Muscle layer of colon (tissue), 2 donors: ENCODE measurements around the gene ZNF541.
A peak's percentile ranks its signal among the peaks of the same experiment; 100 is the strongest.
"Not testable (repeated sequence)": the region's sequence is repeated elsewhere in the genome, so short reads cannot be mapped to it uniquely, and the experiment has no call there.

Source experiments
- H3K27ac ChIP-seq: one replicate; pipeline ENCODE4 v1.7.0; 2013; ENCODE audit warnings: low read depth, mild to moderate bottlenecking, low read length, moderate library complexity
- H3K27me3 ChIP-seq, 2 donors: one replicate each; pipeline ENCODE4 v1.7.0; 2013; ENCODE audit warnings: low read length in 2 of 2, mild to moderate bottlenecking in 2 of 2; ENCODE audit not compliant: insufficient read depth in 2 of 2, control insufficient read depth in 1 of 2
- H3K36me3 ChIP-seq: one replicate; pipeline ENCODE4 v1.7.0; 2013; ENCODE audit warnings: mild to moderate bottlenecking, low read length; ENCODE audit not compliant: insufficient read depth
- H3K4me1 ChIP-seq: one replicate; pipeline ENCODE4 v1.7.0; 2013; ENCODE audit warnings: mild to moderate bottlenecking, low read length; ENCODE audit not compliant: insufficient read depth
- H3K4me3 ChIP-seq, 2 donors: one replicate each; pipeline ENCODE4 v1.7.0; 2013; ENCODE audit warnings: low read length in 2 of 2, low read depth in 1 of 2, mild to moderate bottlenecking in 1 of 2, moderate library complexity in 1 of 2
- H3K9ac ChIP-seq: one replicate; pipeline ENCODE4 v1.7.0; 2013; ENCODE audit warnings: low read length
- H3K9me3 ChIP-seq: one replicate; pipeline ENCODE4 v1.7.0; 2013; ENCODE audit warnings: mild to moderate bottlenecking, low read length
- donor health status: abdominal sarcoma.
- donor health status: Adenocarcinoma of cecum.

The ZNF541 gene

DNA sequence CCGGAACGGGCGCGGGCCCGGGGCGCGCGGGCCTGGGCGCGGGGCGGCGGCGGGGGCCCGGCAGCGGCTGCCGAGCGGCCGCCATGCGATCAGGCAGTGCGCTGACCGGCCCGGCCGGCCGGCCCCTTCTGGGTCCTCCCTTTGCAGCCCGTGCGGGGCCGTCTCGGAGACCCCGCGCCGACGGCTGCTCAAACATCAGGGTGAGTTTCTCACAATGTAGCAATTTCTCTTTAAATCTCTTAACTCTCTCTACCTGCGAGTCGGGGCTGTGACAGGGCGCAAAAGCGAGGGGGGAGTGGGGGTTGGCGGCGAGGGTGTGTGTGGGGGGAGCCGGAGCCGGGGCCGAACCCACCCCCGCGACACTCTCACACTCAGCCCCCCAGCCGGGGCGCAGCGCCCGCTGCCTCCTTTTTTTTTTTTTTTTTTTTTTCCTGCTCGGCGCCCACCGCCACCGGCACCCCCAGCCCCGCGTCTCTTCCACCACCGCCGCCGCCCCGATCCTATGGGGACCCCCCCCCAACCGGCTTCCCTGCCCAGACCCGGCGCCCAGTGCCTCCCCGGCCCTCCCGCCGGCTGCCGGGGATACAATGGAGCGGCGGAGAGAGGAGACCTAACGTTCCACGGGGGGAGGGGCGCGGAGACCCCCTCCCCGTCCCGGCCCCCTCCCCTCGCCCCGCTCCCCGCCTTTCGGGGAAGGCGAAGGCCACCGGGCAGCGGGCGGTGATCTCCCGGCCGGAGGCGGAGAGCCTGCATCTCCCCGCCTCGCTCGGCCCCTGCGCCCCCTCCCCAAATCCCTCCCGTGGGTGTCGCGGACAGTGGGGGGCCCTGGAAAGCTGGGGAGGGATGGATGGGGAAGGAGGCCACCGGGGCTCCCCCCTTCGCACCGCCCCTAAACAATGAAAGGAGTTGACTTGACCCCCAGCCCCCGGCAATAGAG lies 36.3 kb upstream of the ZNF541 start, which contains the start of gene BICRA:
Gene BICRA (plus strand): TSS at position 166 of the 937 bp plus-strand sequence. CDS start 64,441 bp downstream, outside the sequence.
- H3K36me3 ChIP-seq: no peaks in the 10 kb centered on the region
- H3K27ac ChIP-seq: peak within 1 kb of the TSS; percentile 98
- H3K9ac ChIP-seq: peak within 1 kb of the TSS; percentile 80
- H3K27me3 ChIP-seq: no peaks in the 10 kb centered on the region
- H3K9me3 ChIP-seq: no peaks in the 10 kb centered on the region
- H3K4me1 ChIP-seq: peaks cover 30% of the 10 kb centered on the region
- H3K4me3 ChIP-seq: peak within 1 kb of the TSS; percentile 87 to 100

DNA sequence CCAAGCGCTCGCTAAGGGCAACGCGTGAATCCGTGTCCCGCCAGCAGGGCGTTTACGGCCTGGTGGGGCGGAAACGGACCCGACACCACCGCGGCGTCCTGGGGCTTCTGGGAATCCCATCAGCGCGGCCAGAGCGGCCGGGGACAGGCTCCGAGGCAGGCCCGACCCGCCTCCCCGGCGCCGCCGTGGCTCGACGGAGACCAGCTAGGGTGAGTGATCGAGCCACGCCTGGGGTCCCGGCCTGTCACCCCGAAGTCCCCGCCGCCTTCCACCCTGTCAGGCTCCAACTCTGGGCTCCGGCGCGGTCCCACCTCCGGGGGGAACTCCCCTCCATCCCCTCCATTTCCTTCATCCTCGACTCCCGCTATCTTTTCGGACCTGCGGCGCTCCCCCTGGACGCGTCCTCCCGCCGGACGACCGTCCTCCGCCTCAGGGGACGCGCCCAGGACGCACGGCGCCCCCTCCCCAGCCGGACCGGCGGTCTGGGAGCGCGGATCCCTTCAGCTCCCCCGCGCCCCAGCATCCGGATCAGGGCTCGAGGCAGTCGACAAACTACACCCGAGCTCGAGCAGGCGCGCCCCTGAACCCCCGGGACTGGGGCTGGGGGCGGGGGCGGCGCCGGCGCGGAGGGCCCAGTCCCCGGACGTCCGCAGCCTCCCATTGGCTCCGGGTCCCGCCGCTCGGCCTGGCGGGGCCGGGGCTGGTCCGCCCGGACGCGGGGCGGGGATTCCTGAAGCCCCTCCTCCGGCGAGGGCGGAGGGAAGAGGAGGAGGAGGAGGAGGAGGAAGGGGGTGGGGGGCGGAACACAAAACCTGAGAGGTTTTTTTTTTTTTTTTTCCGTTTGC lies 35.3 kb upstream of the ZNF541 start:
- peak overlapping the region; percentile 87 for H3K27ac ChIP-seq
- H3K4me1 ChIP-seq: peaks cover 25% of the 10 kb centered on the region
- no peaks in the 10 kb centered on the region for H3K27me3 ChIP-seq
- H3K9me3 ChIP-seq: no peaks in the 10 kb centered on the region
- peak overlapping the region; percentile 87 to 100 for H3K4me3 ChIP-seq
- peak overlapping the region; percentile 71 for H3K9ac ChIP-seq
- H3K36me3 ChIP-seq: no peaks in the 10 kb centered on the region

DNA sequence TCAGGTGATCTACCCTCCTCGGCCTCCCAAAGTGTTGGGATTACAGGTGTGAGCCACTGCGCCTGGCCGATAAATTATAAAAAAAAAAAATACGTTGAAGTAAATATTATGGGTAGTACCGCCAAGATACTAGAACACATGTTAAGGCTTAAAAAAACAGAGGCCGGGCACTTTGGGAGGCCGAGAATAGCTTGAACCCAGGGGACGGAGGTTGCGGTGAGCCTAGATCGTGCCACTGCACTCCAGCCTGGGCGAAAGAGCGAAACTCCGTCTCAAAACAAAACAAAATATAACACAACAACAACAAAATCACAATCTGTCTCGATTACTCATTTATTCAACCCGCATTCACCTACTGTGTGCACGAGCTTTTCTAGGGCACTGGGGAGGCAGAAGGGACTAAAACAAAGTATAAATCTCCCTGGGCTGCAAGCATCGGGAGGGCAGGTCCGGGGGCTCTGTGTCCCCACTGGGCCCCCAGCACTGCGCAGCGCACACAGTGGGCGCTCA lies 34.7 kb upstream of the ZNF541 start:
- H3K9ac ChIP-seq: peak overlapping the region; percentile 71
- H3K4me3 ChIP-seq: peak overlapping the region; percentile 87 to 100
- peak overlapping the region; percentile 87 for H3K27ac ChIP-seq
- H3K27me3 ChIP-seq: no peaks in the 10 kb centered on the region
- H3K36me3 ChIP-seq: no peaks in the 10 kb centered on the region
- H3K9me3 ChIP-seq: no peaks in the 10 kb centered on the region
- peaks cover 18% of the 10 kb centered on the region for H3K4me1 ChIP-seq

DNA sequence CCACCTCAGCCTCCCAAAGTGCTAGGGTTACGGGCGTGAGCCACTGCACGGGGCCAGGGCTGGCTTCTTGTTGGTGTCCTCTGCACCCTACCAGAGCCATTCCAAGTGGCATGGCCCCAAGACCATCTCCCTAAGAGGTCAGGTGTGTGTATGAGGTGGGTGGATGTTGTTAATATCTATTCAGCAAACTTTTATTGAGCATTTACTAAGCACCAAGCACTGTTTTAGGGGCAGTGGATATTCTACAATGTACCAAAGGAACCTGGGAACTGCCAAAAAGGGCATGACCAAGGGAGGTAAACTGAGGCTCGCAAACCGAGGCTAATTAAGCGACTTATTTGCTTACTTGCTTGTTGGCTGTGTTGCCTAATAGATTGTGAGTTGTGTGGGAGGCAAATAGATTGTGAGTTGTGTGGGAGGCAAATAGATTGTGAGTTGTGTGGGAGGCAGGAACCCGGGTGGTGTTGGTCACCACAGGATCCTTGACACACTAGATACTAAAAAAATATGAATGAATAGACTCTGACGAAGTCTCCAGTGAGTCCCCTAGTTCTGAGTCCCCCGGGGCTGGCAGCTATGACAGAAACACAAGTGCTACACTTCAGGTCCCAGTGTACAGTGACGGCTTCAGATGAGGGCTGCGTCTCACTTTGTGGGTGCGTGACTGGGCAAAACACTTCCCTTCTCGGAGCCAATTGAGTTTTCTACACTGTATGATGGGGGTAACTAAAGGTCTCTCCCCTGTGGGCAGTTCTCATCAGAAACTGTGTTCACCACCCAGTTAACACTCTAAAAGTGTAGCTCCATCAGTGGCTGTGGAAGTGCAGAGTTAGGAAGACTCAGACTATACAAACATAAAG lies 31.0 kb upstream of the ZNF541 start:
- Histone ChIP-seq H3K9ac (no peak overlapping the region), H3K9me3 (no peaks in the 10 kb centered on the region), H3K4me3 (no peak overlapping the region), H3K4me1 (peaks cover 6% of the 10 kb centered on the region), H3K36me3 (no peaks in the 10 kb centered on the region), H3K27ac (no peak overlapping the region), H3K27me3 (no peaks in the 10 kb centered on the region)

DNA sequence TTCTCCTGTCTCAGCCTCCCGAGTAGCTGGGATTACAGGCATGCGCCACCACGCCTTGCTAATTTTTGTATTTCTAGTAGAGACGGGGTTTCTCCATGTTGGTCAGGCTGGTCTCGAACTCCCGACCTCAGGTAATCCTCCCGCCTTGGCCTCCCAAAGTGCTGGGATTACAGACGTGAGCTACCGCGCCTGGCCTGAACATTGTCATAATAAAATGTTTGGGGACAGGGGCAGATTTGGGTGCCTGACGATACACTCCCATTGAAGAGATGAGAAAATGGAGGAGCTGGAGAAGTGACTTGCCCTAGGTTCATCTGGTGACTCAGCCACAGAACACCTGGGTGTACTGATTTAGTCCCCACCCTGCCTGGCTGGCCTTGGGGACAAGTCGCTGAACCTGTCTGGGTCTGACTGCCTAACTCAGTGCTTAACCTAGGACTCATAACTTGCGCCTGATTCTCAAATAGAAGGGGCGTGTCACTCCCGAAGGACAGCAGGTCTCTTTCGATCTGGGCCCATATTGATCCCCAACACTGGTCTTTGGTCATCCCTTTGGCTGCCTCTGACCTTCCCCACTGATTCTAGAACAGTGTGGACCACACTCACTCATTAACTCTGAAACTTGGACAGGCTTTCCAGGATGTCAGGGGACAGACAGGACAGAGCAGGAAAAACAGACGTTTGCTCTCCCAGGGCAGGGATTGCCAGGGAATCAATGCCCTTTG lies 28.4 kb upstream of the ZNF541 start:
- H3K4me1 ChIP-seq: peaks cover 6% of the 10 kb centered on the region
- H3K36me3 ChIP-seq: no peaks in the 10 kb centered on the region
- H3K4me3 ChIP-seq: peak overlapping the region in 1 of 2 donors; percentile 70
- no peaks in the 10 kb centered on the region for H3K9me3 ChIP-seq
- H3K9ac ChIP-seq: no peak overlapping the region
- H3K27me3 ChIP-seq: no peaks in the 10 kb centered on the region
- peak overlapping the region; percentile 83 for H3K27ac ChIP-seq

DNA sequence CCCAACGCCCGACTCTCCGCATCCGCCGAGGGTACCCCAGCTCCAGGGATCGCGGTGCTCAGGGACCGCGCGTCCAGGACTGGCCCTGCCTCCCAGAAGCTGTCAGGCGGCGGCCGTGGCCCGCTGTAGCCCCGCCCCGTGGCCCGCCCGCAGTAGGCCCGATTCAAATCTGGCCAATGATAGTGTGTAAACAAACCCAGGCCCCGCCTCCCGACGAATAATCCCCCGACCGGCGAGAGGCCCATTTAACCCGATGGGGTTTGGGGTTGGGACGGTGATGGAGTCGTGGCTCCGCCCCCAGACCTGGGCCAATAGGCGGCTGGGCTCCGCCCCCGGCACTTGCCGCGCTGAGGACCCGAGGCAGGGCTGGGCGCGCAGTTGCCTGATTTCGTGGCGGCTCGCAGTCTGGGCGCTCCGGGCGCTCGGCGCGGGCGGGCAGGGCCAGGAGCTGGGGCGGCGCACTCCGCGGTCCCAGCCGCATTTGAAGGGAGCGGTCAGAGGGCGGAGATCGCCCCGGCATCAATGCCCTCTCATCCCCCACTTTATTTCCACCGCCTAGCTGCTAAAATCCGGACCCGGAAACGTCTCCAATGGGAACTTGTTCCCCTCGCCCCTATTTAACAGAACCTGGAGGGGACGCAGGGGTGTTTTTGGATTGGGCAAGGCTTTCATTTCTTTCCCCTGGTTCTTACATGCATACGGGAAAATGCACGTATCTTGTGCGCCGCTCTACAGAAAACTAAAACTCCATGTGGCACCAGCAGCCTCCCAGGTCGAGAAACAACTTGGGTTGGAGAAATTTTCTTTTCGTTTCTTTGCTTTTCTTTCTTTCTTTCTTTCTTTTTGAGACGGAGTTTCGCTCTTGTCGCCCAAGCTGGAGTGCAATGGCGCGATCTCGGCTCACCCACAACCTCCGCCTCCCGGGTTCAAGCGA lies 27.6 kb upstream of the ZNF541 start:
- Histone ChIP-seq H3K4me1 (peaks cover 6% of the 10 kb centered on the region), H3K4me3 (peak overlapping the region; percentile 59 to 70), H3K36me3 (no peaks in the 10 kb centered on the region), H3K27ac (peak overlapping the region; percentile 94), H3K9me3 (no peaks in the 10 kb centered on the region), H3K27me3 (no peaks in the 10 kb centered on the region), H3K9ac (peak overlapping the region; percentile 15)

DNA sequence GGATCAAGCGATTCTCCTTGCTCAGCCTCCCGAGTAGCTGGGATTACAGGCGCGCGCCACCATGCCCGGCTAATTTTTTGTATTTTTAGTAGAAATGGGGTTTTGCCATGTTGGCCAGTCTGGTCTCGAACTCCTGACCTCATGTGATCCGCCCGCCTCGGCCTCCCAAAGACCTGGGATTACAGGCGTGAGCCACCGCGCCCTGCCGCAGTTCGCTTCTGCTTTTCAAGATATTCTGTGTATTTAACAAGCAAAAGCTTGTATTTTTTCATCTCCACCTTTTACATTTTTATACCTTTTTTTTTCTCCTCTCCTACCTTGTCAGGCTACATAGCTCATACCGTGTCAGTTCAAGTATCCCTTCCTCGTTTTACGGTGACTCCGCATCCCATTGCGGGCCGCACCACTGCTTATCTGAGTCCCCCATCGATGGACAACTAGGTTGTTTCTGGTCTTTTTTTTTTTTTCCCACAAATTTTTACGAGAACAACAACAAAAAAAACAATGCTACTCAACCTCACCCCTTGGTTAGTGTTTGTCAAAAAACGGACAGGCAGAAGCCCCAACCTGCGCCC lies 26.8 kb upstream of the ZNF541 start:
- H3K36me3 ChIP-seq, H3K27me3 ChIP-seq, H3K9ac ChIP-seq, H3K9me3 ChIP-seq, H3K4me1 ChIP-seq: not testable (repeated sequence)
- Histone ChIP-seq H3K4me3 (peak overlapping the region; percentile 44 to 49), H3K27ac (peak overlapping the region; percentile 94)

DNA sequence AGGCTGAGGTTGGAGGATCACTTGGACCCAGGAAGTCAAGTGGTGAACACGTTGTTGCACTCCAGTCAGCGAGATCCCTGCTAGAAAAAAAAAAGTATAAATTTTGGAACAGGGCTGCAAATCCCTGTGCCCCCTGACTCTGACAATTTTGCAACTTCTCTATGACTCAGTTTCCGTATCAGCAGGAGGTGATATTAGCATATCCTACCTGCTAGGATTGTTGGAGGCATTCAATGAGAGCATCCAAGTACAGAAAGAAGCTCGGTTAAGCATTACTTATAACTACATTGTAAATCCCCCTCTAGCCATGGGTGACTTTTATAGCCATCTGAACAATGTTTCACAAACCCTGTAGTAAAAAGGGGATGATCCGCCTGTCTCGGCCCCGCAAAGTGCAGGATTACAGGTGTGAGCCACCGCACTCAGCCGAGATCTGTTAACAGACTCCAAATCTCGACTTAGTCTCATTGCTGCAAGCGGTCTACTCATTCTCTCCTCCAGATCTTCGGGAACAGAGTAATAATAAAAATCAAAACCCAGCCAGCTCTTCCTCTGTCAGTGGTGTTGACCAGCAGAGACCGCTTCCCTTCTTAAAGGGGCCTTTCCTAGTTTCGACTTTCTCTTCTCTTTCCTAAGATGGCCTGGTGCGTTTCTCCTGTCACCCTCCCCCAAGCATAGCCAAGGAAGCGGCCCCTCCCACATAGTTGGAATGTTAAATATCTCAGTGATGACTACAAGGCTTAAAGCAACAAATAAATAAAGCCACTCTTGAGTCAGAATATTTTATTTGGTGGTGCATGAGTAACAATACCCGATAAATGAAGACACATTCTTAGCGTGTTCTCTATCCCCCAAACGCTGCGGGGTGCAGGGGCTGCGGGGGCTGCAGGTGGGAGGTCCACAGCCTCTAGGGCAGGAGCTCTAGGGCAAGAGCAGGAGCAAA lies 25.7 kb upstream of the ZNF541 start:
- Histone ChIP-seq H3K27ac (peak overlapping the region; percentile 94), H3K4me3 (peak overlapping the region; percentile 3 to 58), H3K9ac (peak overlapping the region; percentile 2), H3K27me3 (no peaks in the 10 kb centered on the region), H3K4me1 (peaks cover 6% of the 10 kb centered on the region), H3K36me3 (no peaks in the 10 kb centered on the region), H3K9me3 (no peaks in the 10 kb centered on the region)

DNA sequence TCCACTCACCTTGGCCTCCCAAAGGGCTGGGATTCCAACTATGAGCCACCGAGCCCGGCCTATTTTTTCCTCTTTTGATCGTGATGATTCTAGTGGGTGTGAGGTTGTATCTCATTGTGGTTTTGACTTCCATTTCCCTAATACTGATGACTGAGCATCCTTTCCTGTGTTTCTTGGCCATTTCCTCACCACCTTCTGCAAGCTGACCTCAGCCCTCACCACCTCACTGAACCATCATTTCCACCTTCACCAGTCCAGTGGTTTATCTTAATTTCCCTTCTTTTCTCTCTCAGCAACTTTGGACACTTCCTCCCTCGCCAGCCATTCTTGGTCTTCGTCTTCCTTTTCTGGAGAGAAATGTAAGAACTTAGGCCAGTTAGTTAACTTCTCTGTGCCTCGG lies 23.0 kb upstream of the ZNF541 start:
- H3K9me3 ChIP-seq: no peaks in the 10 kb centered on the region
- no peak overlapping the region for H3K27ac ChIP-seq
- H3K4me3 ChIP-seq: no peak overlapping the region
- H3K27me3 ChIP-seq: no peaks in the 10 kb centered on the region
- no peak overlapping the region for H3K9ac ChIP-seq
- peaks cover 6% of the 10 kb centered on the region for H3K4me1 ChIP-seq
- no peaks in the 10 kb centered on the region for H3K36me3 ChIP-seq
